Esophagus muscularis mucosa (tissue), 4 donors: ENCODE measurements around the gene FOSL2. TPM values are rescaled to one million over a fixed set of nuclear protein-coding genes. Genes with fewer than 3 reads are reported as not detected.

Experiments
- DNase-seq: peaks from one replicate; pipeline ENCODE4 v3.0.0-alpha.2; 2017; ENCODE audit errors: extremely low spot score
- H3K27ac ChIP-seq, 4 donors: fragments of 200-600 bp; sonication (generic); replicated peaks in 1 of 4; 1 replicate in 3 of 4; 2 replicates in 1 of 4; pipeline ENCODE4 v1.5.1; 2016 to 2019; ENCODE audit warnings: mild to moderate bottlenecking in 1 of 4
- H3K27me3 ChIP-seq, 4 donors: fragments of 200-600 bp; sonication (generic); one replicate each; pipeline versions ENCODE4 v1.5.1 to v1.6.0; 2016 to 2019
- H3K36me3 ChIP-seq, 4 donors: fragments of 200-600 bp; sonication (generic); one replicate each; pipeline ENCODE4 v1.5.1; 2016 to 2019
- H3K4me1 ChIP-seq, 4 donors: fragments of 200-600 bp; sonication (generic); one replicate each; pipeline ENCODE4 v1.5.1; 2016 to 2019
- H3K4me3 ChIP-seq, 4 donors: fragments of 200-600 bp; sonication (generic); 1 replicate in 2 of 4; 2 replicates in 2 of 4; pipeline ENCODE4 v1.5.1; 2016 to 2019; ENCODE audit warnings: mild to moderate bottlenecking in 4 of 4, moderate library complexity in 1 of 4
- H3K9me3 ChIP-seq, 4 donors: fragments of 200-600 bp; sonication (generic); 1 replicate in 3 of 4; 2 replicates in 1 of 4; pipeline ENCODE4 v1.5.1; 2016 to 2019
- EP300 ChIP-seq: sonication (generic); formaldehyde crosslinking; IDR thresholded peaks from one replicate; pipeline ENCODE4 v1.6.1; 2017; ENCODE audit warnings: antibody characterized with exemption
- POLR2A ChIP-seq: fragments of 450-650 bp; IDR thresholded peaks from one replicate; pipeline ENCODE4 v1.6.1; 2017; ENCODE audit warnings: antibody characterized with exemption, moderate library complexity, mild to moderate bottlenecking, low read depth
- POLR2AphosphoS5 ChIP-seq, 2 donors: sonication (generic); formaldehyde crosslinking; IDR thresholded peaks; one replicate each; pipeline ENCODE4 v1.6.1; 2017; ENCODE audit warnings: antibody characterized with exemption in 2 of 2
- WGBS: methylation state at CpG from one replicate; pipeline ENCODE4 v1.1.5; 2018; 5-methylcytosine and 5-hydroxymethylcytosine counted together
- intact Hi-C: fragments of 100-400 bp; cut with DNase I; formaldehyde crosslinking; loops from one replicate; pipeline ENCODE4 v1.15.1; 2023
- total RNA-seq, 4 donors: library from RNA; depleted of rRNA; stranded (reverse); fragments of >200 nt; gene quantifications; one replicate each; pipeline versions ENCODE4 v1.1.0 to v1.2.1, GENCODE V29; 2016
- TF ChIP-seq, protein P1 (sequence below), 3 experiments: fragments of 200-600 bp in 2 of 3; fragments of 450-650 bp in 1 of 3; sonication (generic) in 2 of 3; IDR thresholded peaks; one replicate each; pipeline ENCODE4 v1.5.1; 2017 to 2019; ENCODE audit warnings: antibody characterized with exemption in 3 of 3, mild to moderate bottlenecking in 2 of 3, moderate library complexity in 1 of 3

The FOSL2 gene
- total RNA-seq, 4 donors from 2014 or later, result 68.9 to 332 (median 176) TPM

DNA sequence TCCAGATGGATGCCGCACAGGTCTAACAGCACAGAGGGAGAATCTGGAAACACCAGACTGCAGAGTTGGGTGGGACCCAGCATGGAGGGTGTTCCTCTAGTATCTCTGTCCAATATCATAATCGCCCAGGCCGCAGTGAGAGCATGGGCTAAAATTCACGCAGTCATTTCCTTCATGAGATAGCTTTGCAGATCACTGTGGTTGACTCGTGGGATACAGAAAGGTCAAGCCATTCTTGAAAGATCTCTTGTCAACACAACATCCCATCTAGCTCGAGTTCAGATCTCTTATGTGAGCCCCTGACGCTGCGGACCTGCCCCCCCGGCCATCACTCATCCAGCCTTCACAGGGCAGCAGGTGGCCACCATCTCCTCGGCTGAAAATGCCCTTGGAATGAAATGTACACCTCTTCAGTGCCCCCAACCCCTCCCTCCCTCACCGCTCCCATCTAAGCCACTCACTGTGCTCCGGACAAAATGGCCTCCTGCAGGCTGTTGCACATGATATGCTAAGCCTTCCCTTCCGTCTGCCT, 45.9 kb downstream of the FOSL2 start:
- Histone ChIP-seq H3K4me3 (no peak overlapping the region), H3K27ac (no peak overlapping the region), H3K9me3 (peaks cover 0 to 4% (median under 1%) of the 10 kb centered on the region in 4 donors), H3K4me1 (no peaks in the 10 kb centered on the region), H3K36me3 (no peaks in the 10 kb centered on the region), H3K27me3 (no peaks in the 10 kb centered on the region)
- TF ChIP-seq POLR2AphosphoS5 (IDR thresholded peaks at IDR 0.05), result no peak
- TF ChIP-seq, protein P1, sequence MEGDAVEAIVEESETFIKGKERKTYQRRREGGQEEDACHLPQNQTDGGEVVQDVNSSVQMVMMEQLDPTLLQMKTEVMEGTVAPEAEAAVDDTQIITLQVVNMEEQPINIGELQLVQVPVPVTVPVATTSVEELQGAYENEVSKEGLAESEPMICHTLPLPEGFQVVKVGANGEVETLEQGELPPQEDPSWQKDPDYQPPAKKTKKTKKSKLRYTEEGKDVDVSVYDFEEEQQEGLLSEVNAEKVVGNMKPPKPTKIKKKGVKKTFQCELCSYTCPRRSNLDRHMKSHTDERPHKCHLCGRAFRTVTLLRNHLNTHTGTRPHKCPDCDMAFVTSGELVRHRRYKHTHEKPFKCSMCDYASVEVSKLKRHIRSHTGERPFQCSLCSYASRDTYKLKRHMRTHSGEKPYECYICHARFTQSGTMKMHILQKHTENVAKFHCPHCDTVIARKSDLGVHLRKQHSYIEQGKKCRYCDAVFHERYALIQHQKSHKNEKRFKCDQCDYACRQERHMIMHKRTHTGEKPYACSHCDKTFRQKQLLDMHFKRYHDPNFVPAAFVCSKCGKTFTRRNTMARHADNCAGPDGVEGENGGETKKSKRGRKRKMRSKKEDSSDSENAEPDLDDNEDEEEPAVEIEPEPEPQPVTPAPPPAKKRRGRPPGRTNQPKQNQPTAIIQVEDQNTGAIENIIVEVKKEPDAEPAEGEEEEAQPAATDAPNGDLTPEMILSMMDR (IDR thresholded peaks at IDR 0.05), result no peak
- no peak for TF ChIP-seq EP300
- no peak for TF ChIP-seq POLR2A
- WGBS, result 72% methylated on average over 10 of the region's 13 CpGs
- intact Hi-C loops, result no loop called here
- DNase-seq, result no peak

DNA sequence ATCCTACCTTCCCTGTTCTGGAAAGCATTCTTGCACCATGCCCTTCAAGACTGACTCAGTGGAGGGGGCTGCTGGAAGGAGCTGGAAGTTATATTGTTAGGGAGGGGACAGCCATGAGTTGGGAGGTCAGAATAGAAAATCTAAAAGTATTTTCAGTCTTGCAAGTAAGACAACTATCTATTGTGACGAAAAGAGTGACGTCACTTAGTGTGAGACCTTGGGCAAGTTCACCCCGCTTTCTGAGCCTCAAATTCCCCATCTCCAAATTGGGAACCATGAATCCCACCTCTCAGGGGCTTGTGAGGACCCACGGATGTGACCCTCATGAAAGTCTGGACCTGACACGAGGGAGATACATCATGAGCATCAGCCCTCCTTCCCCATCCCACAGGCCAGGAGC, 46.5 kb downstream of the FOSL2 start:
- H3K4me3 ChIP-seq, result no peak overlapping the region
- H3K9me3 ChIP-seq, result no peaks in the 10 kb centered on the region
- no peak overlapping the region for H3K27ac ChIP-seq
- TF ChIP-seq POLR2A (no peak), EP300 (no peak), POLR2AphosphoS5 (IDR thresholded peaks at IDR 0.05) (no peak)
- TF ChIP-seq, protein P1 (IDR thresholded peaks at IDR 0.05), result no peak
- DNase-seq, result no peak
- H3K4me1 ChIP-seq, result no peaks in the 10 kb centered on the region
- no peaks in the 10 kb centered on the region for H3K27me3 ChIP-seq
- no peaks in the 10 kb centered on the region for H3K36me3 ChIP-seq
- WGBS, result 78% methylated on average over 5 of the region's 5 CpGs
- intact Hi-C loops, result no loop called here

DNA sequence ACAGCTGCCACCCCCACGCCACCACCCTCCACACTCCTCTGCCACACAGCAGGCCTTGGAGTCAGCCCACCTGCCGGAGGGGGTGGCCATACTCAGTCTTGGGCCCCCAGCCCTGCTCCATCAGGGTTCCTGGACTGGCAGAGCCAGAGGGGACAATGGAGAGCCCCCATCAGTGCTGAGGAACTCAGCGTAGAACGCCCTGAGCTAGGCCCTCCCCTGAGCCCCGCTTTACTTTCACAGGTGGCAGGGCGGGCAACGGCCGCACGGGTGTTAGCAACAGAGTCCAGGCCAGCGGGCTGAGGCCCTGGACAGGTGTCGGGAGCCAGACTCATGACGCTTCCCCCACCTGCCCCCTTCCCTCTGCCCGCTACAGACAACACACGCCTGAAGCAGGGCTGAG, 47.1 kb downstream of the FOSL2 start:
- no peak overlapping the region for H3K4me3 ChIP-seq
- H3K4me1 ChIP-seq, result no peaks in the 10 kb centered on the region
- H3K27ac ChIP-seq, result no peak overlapping the region
- no peaks in the 10 kb centered on the region for H3K9me3 ChIP-seq
- no peak for DNase-seq
- WGBS, result 89% methylated on average over 13 of the region's 14 CpGs
- intact Hi-C loops, result no loop called here
- H3K27me3 ChIP-seq, result no peaks in the 10 kb centered on the region
- TF ChIP-seq, protein P1 (IDR thresholded peaks at IDR 0.05), result no peak
- TF ChIP-seq POLR2A, result no peak
- no peak for TF ChIP-seq EP300
- no peak for TF ChIP-seq POLR2AphosphoS5 (IDR thresholded peaks at IDR 0.05)
- H3K36me3 ChIP-seq, result no peaks in the 10 kb centered on the region

DNA sequence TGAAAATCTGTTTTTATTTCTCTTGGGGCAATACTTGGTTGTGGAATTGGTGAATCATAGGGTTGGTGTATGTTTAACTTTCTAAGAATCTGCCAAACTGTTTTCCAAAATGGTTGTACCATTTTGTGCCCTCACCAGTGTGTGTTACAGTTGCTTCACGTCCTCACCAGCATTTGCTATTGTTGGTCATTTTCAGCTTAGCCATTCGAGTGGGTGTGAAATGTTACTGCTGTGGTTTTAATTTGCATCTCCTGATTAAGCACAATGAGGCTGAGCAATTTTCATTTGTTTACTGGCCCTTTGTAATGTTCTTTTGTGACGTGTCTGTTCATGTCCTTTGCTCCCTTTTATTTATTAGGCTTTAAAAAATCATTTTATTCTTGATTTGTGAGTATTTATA, 49.7 kb downstream of the FOSL2 start:
- Histone ChIP-seq H3K4me3 (no peak overlapping the region), H3K4me1 (peaks cover 0 to 4% (median 0%) of the 10 kb centered on the region in 4 donors), H3K27me3 (no peaks in the 10 kb centered on the region), H3K36me3 (no peaks in the 10 kb centered on the region), H3K9me3 (no peaks in the 10 kb centered on the region), H3K27ac (no peak overlapping the region)
- no peak for DNase-seq
- WGBS, result 71% methylated on average over 3 of the region's 3 CpGs
- TF ChIP-seq POLR2AphosphoS5 (IDR thresholded peaks at IDR 0.05) (no peak), POLR2A (no peak), EP300 (no peak)
- TF ChIP-seq, protein P1 (IDR thresholded peaks at IDR 0.05), result no peak
- intact Hi-C loops, result no loop called here

DNA sequence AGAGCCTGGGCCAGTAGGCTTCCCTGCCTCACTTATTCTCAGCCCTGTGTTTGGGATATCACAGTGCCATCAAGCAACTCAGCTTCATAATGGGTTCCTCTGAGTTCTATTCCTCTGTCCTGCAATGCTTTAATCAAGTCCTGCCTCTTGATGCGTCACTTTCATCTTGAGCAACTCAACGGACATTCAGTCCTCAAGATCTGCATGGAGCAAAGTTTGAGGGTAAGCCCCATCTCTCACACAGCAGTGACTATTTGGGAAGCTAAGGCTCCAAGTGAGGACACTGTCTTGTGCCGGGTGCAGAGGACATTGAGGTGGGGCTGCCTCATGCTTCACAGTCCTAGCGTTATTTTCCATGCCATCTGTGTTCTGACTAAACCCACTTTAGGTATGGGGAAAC, 52.3 kb downstream of the FOSL2 start:
- TF ChIP-seq POLR2AphosphoS5 (IDR thresholded peaks at IDR 0.05), result no peak
- TF ChIP-seq, protein P1 (IDR thresholded peaks at IDR 0.05), result no peak
- no peak for TF ChIP-seq POLR2A
- TF ChIP-seq EP300, result no peak
- Histone ChIP-seq H3K36me3 (no peaks in the 10 kb centered on the region), H3K4me3 (no peak overlapping the region), H3K27me3 (no peaks in the 10 kb centered on the region), H3K9me3 (no peaks in the 10 kb centered on the region), H3K27ac (no peak overlapping the region), H3K4me1 (peaks cover 0 to 15% (median 0%) of the 10 kb centered on the region in 4 donors)
- WGBS, result 91% methylated on average over 3 of the region's 4 CpGs
- DNase-seq, result no peak
- intact Hi-C loops, result no loop called here
